Measurements from ENCODE around the gene ADGRD2. TPM values are rescaled to one million over a fixed set of nuclear protein-coding genes. Genes with fewer than 3 reads are reported as not detected.

Gene ADGRD2
- total and polyA plus RNA-seq, 2 donors from 2014 or later, result not detected

GRCh38 chr9:124493218-124493617, 43.0 kb downstream of the ADGRD2 start:
- H3K4me3 ChIP-seq (ENCODE audit: low read length in 3 of 3), result no peak overlapping the region
- H3K27me3 ChIP-seq (ENCODE audit: control insufficient read depth, insufficient read depth, low read length), result peaks cover 5% of the 10 kb centered on the region
- intact Hi-C loops (cut with DNase I), result no loop called here
- TF ChIP-seq CTCF (IDR thresholded peaks at IDR 0.05; ENCODE audit: borderline replicate concordance, extremely low read depth, insufficient read depth), result no peak
- no peak overlapping the region for H3K9ac ChIP-seq (ENCODE audit: low read length in 3 of 3)
- no peaks in the 10 kb centered on the region for H3K9me3 ChIP-seq (ENCODE audit: control insufficient read depth in 2 of 3, insufficient read depth in 1 of 3, low read length in 3 of 3)
- H3K4me1 ChIP-seq (ENCODE audit: control insufficient read depth in 2 of 3, insufficient read depth in 2 of 3, low read depth in 1 of 3, low read length in 3 of 3), result no peaks in the 10 kb centered on the region
- no peak for DNase-seq
- H3K27ac ChIP-seq (ENCODE audit: low read depth in 2 of 2, low read length in 2 of 2), result no peak overlapping the region
- H3K36me3 ChIP-seq (ENCODE audit: control insufficient read depth in 2 of 3, insufficient read depth in 3 of 3, low read length in 3 of 3), result no peaks in the 10 kb centered on the region
- FAIRE-seq, result no peak

GRCh38 chr9:124493794-124494479, 43.7 kb downstream of the ADGRD2 start:
- FAIRE-seq (no peak), DNase-seq (no peak)
- intact Hi-C loops (cut with DNase I), result no loop called here
- Histone ChIP-seq H3K4me1 (ENCODE audit: control insufficient read depth in 2 of 3, insufficient read depth in 2 of 3, low read depth in 1 of 3, low read length in 3 of 3) (no peaks in the 10 kb centered on the region), H3K4me3 (ENCODE audit: low read length in 3 of 3) (no peak overlapping the region), H3K36me3 (ENCODE audit: control insufficient read depth in 2 of 3, insufficient read depth in 3 of 3, low read length in 3 of 3) (no peaks in the 10 kb centered on the region), H3K27me3 (ENCODE audit: control insufficient read depth, insufficient read depth, low read length) (peaks cover 2% of the 10 kb centered on the region), H3K27ac (ENCODE audit: low read depth in 2 of 2, low read length in 2 of 2) (no peak overlapping the region), H3K9me3 (ENCODE audit: control insufficient read depth in 2 of 3, insufficient read depth in 1 of 3, low read length in 3 of 3) (no peaks in the 10 kb centered on the region), H3K9ac (ENCODE audit: low read length in 3 of 3) (no peak overlapping the region)
- no peak for TF ChIP-seq CTCF (IDR thresholded peaks at IDR 0.05; ENCODE audit: borderline replicate concordance, extremely low read depth, insufficient read depth)

- no peaks in the 10 kb centered on the region for H3K36me3 ChIP-seq (ENCODE audit: control insufficient read depth in 2 of 3, insufficient read depth in 3 of 3, low read length in 3 of 3)
- no peaks in the 10 kb centered on the region for H3K4me1 ChIP-seq (ENCODE audit: control insufficient read depth in 2 of 3, insufficient read depth in 2 of 3, low read depth in 1 of 3, low read length in 3 of 3)
- H3K27ac ChIP-seq (ENCODE audit: low read depth in 2 of 2, low read length in 2 of 2), result no peak overlapping the region
- no peak for TF ChIP-seq CTCF (IDR thresholded peaks at IDR 0.05; ENCODE audit: borderline replicate concordance, extremely low read depth, insufficient read depth)
- DNase-seq (no peak), FAIRE-seq (no peak)
- H3K4me3 ChIP-seq (ENCODE audit: low read length in 3 of 3), result no peak overlapping the region
- no peaks in the 10 kb centered on the region for H3K9me3 ChIP-seq (ENCODE audit: control insufficient read depth in 2 of 3, insufficient read depth in 1 of 3, low read length in 3 of 3)
- no peak overlapping the region for H3K9ac ChIP-seq (ENCODE audit: low read length in 3 of 3)
- intact Hi-C loops (cut with DNase I), result no loop called here
- H3K27me3 ChIP-seq (ENCODE audit: control insufficient read depth, insufficient read depth, low read length), result peaks cover 2% of the 10 kb centered on the region
Measured at GRCh38 chr9:124495126-124496074, 45.1 kb downstream of the ADGRD2 start.

All from kidney (tissue), 14 donors.